HG02884 (cell line): ENCODE data around the gene GPR27.

ENCODE experiments used
- ATAC-seq: cut with Tn5 transposase; IDR thresholded peaks from one replicate; pipeline ENCODE4 v1.9.1; 2021; ENCODE audit warnings: mild to moderate bottlenecking, moderate library complexity; ENCODE audit not compliant: unreplicated experiment

GPR27 gene

DNA sequence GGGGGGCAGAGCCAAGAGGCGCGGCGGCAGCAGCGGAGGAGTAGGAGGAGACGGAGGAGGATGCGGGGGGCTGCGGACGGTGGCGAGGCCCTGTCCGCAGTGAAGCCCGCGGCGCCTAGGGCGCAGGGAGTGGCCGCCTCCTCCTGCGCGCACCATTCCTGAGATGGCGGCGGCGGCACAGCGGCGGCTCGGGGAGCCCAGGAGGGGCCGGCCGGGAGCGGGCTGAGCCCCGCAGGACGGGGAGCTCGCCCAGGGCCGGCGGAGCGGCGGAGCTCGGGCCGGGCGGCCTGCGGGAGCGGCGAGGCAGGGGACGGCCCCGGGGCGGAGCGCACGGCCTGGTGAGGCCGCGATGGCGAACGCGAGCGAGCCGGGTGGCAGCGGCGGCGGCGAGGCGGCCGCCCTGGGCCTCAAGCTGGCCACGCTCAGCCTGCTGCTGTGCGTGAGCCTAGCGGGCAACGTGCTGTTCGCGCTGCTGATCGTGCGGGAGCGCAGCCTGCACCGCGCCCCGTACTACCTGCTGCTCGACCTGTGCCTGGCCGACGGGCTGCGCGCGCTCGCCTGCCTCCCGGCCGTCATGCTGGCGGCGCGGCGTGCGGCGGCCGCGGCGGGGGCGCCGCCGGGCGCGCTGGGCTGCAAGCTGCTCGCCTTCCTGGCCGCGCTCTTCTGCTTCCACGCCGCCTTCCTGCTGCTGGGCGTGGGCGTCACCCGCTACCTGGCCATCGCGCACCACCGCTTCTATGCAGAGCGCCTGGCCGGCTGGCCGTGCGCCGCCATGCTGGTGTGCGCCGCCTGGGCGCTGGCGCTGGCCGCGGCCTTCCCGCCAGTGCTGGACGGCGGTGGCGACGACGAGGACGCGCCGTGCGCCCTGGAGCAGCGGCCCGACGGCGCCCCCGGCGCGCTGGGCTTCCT is at the start of gene GPR27:
Gene GPR27, plus strand, starts transcription at position 155 of the 909 bp plus-strand sequence. Its CDS starts 195 bp downstream, at position 350.
- no peak for ATAC-seq

GRCh38 chr3:71704915-71705314 is 48.7 kb upstream of the GPR27 start:
- ATAC-seq: no peak

DNA sequence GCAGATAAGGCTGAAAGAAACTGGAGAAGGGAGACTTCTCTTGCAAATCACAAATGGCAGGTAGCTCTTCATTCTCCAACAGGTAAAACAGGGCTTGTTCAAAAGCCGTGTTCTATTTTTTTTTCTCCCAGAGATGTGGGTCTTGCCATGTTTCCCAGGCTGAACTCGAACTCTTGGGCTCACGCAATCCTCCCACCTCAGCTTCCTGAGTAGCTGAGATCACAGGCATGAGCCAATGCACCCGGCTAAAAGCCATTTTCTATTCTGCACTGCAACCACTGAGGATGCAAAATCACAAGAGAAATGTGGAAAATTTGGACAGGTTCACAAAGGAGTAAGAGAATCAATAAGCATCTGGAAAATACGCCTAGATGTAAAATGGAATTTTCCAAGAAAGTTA is 48.0 kb upstream of the GPR27 start:
- no peak for ATAC-seq

DNA sequence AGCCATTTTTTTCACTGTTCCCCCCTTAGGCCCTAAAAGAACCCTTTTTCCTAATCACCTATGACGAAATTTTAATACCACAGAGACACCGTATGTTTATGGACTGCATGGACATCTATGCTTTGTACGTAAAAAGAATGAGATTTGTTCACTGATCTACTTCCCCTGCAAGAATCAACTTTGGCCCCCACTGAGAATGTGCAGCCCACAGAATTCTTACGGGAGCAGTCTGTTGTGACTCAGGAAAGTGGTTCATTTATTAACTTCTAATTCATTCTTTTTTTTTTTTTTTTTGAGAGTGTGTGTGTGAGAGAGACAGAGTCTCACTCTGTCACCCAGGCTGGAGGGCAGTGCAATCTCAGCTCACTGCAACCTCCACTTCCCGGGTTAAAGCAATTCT is 46.1 kb upstream of the GPR27 start:
- no peak for ATAC-seq

DNA sequence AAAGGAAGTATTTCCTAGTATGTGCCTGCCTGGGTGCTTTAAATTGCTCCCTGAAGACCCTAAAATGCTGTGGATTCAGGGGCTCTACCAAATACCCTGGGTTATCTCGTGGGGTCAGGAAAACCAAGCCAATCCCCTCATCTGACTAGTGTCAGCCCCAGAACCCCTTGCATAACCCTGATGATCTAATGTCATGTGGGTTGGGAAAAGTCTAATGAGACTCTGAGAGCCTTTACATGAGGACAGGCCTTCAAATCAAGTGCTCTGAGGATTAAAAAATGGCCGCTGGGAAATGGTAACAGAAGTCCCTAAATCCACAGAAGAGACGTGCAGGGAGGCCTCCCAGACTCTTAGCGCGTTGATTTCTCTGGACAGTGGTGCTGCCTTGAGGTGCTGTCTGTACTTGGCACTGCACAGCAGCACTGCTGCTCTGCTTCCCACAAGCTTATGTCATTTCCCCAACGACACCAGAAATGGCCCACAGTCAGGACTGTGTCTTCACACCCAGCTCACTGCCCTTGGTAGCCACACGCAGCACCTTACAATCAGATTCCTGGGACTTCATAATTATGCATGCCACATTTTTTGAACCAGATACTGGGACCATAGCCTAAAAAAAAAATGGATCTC is 45.1 kb upstream of the GPR27 start:
- ATAC-seq: no peak

- ATAC-seq: no peak
Observed at GRCh38 chr3:71709908-71710511, 43.6 kb upstream of the GPR27 start.

- peak; percentile 77 for ATAC-seq
Observed at GRCh38 chr3:71710906-71711494, 42.7 kb upstream of the GPR27 start.

DNA sequence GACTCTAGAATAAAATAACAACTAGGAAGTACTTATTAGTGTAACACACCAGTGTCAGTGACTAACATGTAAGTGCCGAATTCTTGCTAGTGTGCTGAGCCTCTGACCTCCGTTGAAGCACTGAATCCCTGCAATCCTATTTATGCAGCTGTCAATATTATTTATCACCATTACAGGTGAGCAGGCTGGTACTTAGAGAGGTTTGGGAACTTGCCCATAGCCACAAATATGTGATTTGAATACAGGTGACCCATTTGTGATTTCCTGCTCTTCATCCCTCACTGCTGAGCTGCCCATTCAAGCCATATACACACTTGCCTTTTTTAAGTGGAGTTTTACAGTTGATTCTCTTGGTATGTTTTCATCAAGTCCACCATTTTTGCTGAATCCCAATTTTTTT is 40.6 kb upstream of the GPR27 start:
- no peak for ATAC-seq

- no peak for ATAC-seq
Observed at GRCh38 chr3:71714595-71714994, 39.1 kb upstream of the GPR27 start.

DNA sequence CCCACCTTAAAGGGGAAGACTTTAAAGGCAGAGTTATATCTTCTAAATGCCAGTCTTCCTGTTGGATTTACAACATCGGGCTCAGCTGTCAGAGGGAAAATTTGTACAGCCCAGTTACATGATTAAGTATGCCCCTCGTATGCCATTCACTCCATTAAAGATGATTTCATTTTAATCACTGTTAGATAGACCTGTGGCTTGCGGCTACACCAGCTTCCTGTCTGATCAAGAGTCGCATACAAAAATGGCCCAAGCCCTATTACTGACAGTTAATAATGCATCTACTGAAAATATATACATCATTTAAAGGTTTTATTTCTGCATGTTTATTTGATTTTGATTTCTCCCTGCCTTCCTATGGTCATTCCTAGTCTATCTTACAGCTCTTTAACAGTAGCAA is 35.6 kb upstream of the GPR27 start:
- ATAC-seq: no peak

GRCh38 chr3:71721002-71721401 is 32.7 kb upstream of the GPR27 start:
- no peak for ATAC-seq

DNA sequence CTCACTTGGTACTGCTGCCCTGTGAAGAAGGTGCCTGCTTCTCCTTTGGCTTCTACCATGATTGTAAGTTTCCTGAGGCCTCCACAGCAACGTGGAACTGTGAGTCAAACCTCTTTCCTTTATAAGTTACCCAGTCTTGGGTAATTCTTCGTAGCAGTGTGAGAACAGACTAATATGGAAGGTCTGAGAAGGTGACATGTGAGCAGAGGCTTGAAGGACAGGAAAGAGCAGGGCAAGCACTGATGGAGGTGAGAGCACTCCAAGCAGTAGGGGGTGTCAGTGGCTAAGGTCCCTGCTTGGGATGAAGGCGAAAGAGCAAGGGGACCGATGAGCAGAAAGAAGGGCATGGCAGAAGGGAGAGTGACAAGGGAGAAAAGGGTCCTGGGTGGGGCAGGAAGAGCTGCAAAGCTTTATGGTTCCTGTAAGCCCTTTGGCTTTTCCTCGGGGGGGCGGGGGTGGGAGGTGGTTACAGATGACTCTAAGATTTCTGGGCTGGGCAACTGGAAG is 32.0 kb upstream of the GPR27 start:
- no peak for ATAC-seq

DNA sequence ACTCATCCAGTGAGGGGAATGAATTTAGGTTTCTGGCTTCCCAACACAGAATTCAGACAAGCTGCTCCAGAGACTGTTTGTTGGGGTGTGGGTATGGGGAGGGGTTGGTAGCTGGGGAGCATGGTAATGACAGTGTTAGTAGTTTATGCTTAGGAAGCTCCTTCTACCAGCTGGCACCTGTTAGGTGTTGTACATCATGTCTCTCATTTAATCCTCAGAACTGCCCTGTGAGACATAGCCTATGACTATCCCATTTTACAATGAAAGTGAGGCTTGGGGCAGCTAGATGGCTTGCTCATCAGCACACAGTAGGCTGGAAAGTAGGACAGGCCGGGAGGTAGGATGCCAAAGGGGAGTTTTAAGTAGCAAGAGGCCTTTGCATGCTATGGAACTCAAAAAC is 31.0 kb upstream of the GPR27 start:
- ATAC-seq: no peak

DNA sequence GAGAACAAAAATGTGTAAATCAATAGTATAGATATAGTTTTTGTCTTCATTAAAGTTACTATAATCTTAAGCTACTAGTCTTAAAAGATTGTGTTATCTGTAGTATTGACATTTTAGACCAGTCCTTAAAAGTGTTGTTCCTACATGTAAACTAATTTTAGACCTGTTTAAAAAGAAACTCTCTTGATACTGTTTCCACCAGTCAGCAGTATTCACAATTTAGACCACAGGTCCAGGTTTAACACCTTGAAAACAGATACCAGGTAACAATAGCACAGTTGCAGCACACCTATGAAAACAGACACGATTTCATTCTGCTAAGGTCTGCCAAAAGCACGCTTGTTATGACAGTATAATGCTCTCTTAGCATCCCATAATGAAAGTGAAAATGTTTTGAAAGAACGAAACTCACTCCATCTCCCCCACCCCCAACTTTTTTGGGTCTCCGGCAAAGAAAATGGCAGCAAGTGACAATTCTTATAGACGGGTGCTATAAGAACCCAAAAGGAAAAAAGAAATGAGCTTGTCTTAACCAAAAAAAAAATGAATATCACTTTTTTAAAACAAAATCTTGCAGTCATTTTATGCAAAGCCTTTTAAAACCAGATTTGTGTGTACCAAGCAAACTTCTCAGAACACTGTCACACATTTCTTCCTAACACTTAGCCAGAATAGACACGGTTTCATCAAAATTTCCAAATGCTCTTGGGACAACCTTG is 30.0 kb upstream of the GPR27 start:
- ATAC-seq: peak; percentile 35

DNA sequence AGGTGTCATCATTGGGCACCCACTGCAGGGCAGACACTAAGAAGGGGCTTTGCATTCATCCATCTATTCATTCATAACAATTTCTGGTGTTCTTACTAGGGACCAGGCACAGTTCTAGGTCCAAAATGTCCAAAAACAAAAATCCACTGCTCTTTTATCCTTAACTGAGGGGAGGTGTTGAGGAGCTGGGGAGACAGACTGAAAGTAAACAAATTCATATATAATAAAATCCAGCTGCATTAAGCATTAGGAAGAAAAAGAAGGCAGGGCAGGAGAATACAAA is 29.5 kb upstream of the GPR27 start:
- ATAC-seq: no peak

DNA sequence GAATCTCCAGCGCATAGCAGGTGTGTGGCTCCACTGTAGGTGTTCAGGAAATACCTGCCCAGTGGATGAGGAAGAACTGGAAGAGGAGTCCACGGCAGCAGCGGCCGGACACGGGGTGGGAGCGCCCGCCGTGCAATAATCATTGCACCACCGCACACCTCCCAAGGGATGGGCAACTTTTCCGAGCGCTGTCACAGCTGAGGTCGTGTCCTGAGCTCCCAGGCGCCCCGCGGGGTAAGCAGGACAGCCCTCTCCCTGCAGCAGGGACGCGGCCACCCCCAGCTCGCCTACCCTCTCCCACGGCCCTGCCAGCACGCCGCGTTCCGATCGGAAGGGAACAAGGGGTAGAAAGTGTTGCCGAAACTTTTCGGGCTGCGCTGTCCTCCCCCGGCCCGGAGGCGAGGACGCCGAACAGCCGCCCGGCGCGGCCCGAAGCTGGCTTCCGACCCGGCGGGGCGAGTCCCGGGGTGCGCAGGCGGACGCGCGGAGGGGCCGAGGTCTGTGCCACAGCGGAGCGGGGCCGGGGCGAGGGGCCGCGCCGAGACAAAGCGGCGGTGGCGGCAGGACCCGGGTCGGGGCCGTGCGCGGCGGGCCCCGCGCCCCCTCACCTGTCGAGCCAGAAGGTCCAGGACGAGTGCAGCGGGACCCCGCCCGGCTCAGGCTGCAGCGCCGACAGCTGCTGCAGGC is 28.9 kb upstream of the GPR27 start:
- peak; percentile 43 for ATAC-seq

GRCh38 chr3:71725271-71725991 is 28.2 kb upstream of the GPR27 start, which contains the start of gene EIF4E3:
TSS of gene EIF4E3 (minus strand) at chr3:71725402. CDS start at chr3:71725367, 35 bp downstream.
- peak; percentile 43 for ATAC-seq

DNA sequence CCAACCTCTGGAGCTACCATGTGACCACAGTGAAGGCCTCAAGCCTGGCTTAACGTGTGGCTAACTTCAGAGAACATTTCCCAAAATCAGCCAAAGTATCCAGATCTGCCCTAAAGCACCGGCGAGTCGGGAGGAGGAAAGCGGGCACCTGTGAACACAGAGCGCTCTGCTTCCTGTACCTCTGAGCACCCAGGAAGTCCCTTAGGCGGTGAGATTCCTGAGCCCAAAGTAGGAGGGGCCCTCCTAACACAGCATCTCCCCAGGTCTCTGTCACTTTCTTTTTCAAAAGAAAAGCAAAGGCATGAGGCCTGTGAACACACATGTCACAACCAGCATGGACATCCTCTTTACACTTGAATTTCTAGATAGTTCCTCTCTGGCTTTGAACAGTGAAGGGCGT is 27.5 kb upstream of the GPR27 start:
- no peak for ATAC-seq

- no peak for ATAC-seq
Observed at GRCh38 chr3:71728632-71729342, 24.9 kb upstream of the GPR27 start.
